GM12872 (cell line): ENCODE measurements around the gene PTPN3.

Source experiments
- CTCF ChIP-seq: IDR thresholded peaks from 3 replicates; pipeline ENCODE4 v1.5.1; 2011; ENCODE audit warnings: low read depth, mild to moderate bottlenecking, low read length, moderate library complexity; ENCODE audit not compliant: insufficient read depth

PTPN3 gene

DNA sequence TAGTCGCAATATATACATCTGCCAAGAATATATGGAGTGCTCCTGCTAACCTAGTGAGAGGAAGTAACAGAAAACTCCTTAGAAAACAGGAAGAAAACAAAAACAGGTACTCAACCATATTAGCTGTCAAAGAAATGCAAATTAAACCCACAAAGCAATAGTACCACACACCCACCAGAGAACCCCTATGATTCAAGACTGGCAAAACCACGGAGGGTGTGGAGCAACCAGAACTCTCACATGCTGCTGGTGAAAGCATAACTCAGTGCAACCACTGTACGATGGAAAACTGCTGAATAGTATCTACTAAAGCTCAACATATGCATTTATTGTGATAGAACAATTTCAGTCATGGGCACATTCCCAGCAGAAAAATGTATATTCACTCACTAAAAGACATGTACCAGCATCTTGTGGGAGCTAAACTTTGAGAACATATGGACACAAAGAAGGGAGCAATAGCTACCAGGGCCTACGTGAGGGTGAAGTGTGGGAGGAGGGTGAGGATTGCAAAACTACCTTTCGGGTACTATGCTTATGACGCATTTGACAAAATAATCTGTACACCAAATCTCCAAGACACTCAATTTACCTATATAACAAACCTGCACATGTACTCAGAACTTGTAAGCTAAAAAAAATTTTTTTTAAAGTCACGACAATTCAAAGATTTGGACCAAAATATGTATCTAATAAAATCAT lies 34.0 kb downstream of the PTPN3 start:
- no peak for TF ChIP-seq CTCF

- TF ChIP-seq CTCF: no peak
Measured at GRCh38 chr9:109460576-109460975, 37.5 kb downstream of the PTPN3 start.

- peak; percentile 16; the same call in 1 of the 3 replicates for TF ChIP-seq CTCF
Measured at GRCh38 chr9:109459423-109459822, 38.7 kb downstream of the PTPN3 start.

GRCh38 chr9:109458453-109459211 lies 39.5 kb downstream of the PTPN3 start:
- no peak for TF ChIP-seq CTCF

GRCh38 chr9:109456811-109457210 lies 41.3 kb downstream of the PTPN3 start:
- no peak for TF ChIP-seq CTCF

DNA sequence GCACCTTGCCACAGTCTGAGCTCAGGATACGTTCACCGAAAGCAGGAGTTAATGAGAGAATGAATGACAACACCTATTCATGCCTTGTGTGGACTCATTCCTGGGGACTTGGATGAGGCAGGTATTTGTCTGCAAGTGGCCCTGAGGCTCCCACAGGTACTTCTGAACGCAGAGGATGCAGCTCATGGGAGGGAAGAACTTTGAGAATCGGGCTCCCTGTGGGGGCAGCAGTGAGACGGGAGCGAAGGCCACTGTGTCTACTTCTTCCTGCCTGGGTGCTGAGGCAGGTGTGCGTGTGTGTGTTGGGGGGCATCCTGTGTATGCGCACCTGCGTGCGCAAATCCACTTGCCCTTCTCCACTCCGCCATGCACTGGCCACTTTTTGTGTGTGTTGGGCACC lies 42.2 kb downstream of the PTPN3 start:
- TF ChIP-seq CTCF: peak; percentile 51

DNA sequence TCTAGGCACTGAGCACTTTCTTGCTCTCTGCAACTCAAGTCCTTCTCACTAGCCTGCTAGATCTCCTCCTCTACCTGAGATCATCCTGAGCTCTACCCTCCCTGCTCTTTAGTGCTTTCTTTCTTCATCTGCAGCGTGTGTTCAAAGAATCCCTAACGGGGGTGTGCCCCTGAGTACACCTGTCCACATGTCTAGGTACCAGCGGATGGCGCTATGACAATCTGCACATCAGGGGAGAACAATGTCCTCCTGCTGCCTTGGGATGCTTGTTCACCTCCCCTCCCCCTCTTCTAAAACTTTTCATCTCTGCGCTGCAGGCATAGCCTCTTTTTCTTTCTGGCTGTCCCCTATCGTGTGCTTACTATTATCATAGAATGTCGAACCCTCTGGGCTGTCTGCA lies 42.7 kb downstream of the PTPN3 start:
- TF ChIP-seq CTCF: no peak
